ENCODE measurements around the gene IL2RA. TPM values are rescaled to one million over a fixed set of nuclear protein-coding genes. Genes with fewer than 3 reads are reported as not detected.
A peak's percentile ranks its signal among the peaks of the same experiment; 100 is the strongest.
"Not testable (repeated sequence)": the region's sequence is repeated elsewhere in the genome, so short reads cannot be mapped to it uniquely, and the experiment has no call there.

IL2RA gene
- total RNA-seq, 3 donors from 2014 or later (not counting 1 experiment from before 2014, with no cell fraction given): 3.4 to 11.2 (median 3.7) TPM

DNA sequence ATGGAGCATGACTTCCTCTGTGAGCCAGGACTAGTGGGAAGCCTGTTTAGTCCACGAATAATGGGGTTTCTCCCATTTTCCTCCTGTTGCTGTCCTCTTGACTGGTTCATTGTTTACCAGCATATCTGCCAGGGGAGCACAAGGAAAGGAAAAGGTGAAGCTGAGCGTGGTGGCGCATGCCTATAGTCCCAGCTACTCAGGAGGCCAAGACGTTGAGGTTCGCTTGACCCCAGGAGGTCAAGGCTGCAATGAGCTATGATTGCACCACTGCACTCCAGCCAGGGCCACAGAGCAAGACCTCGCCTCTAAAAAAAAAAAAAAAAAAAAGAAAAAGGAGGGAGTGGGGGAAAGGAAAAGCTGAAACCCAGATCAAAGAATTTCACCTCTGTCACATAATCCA lies 5.8 kb upstream of the IL2RA start:
- Mint-ChIP-seq H3K9me3 (no peaks in the 10 kb centered on the region), H3K27ac (no peak overlapping the region), H3K36me3 (no peaks in the 10 kb centered on the region), H3K4me1 (peaks cover 26 to 27% of the 10 kb centered on the region in 2 donors), H3K27me3 (ENCODE audit: low read depth in 2 of 2) (peaks cover 0 to 8% of the 10 kb centered on the region in 2 donors), H3K4me3 (no peak overlapping the region)
- TF ChIP-seq CTCF (IDR thresholded peaks at IDR 0.05): no peak
- ATAC-seq: no peak
- WGBS (ENCODE audit: insufficient coverage): 78% methylated on average over 5 of the region's 6 CpGs
- no peak for DNase-seq
- Histone ChIP-seq H3K4me3 (ENCODE audit: low read length) (no peak overlapping the region), H3K36me3 (ENCODE audit: control insufficient read depth, insufficient read depth, low read length) (no peaks in the 10 kb centered on the region), H3K4me1 (ENCODE audit: control insufficient read depth, insufficient read depth, low read length) (peaks cover 60% of the 10 kb centered on the region), H3K27me3 (ENCODE audit: control insufficient read depth, insufficient read depth, low read length) (no peaks in the 10 kb centered on the region), H3K9me3 (ENCODE audit: control insufficient read depth, insufficient read depth, low read length) (no peaks in the 10 kb centered on the region), H3K27ac (ENCODE audit: low read length) (no peak overlapping the region)
- intact Hi-C loops (cut with micrococcal nuclease): no loop called here

DNA sequence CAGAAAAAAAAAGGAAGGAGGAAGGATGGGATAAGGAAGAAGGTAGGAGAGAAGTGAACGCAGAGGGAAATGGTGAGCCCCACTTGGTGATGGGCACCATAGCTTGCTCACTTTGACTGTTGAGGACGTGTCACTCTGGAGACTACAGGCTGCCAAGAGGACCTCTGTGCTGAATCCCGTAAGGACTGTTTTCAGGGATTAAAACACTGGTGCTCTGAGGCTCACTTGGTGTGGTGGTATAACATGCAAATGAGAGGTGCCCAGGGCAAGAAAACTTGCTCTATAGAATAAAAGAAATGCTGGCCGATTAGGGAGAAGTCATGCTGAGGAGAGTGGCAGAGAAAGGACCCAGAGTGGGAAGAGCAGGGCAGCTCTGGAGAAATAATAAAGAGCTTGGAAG lies 5.3 kb upstream of the IL2RA start:
- no peak for TF ChIP-seq CTCF (IDR thresholded peaks at IDR 0.05)
- Mint-ChIP-seq H3K4me1 (peaks cover 30 to 32% of the 10 kb centered on the region in 2 donors), H3K9me3 (no peaks in the 10 kb centered on the region), H3K27ac (no peak overlapping the region), H3K27me3 (ENCODE audit: low read depth in 2 of 2) (peaks cover 0 to 8% of the 10 kb centered on the region in 2 donors), H3K4me3 (no peak overlapping the region), H3K36me3 (no peaks in the 10 kb centered on the region)
- WGBS (ENCODE audit: insufficient coverage): 91% methylated on average over 4 of the region's 4 CpGs
- Histone ChIP-seq H3K9me3 (ENCODE audit: control insufficient read depth, insufficient read depth, low read length) (no peaks in the 10 kb centered on the region), H3K36me3 (ENCODE audit: control insufficient read depth, insufficient read depth, low read length) (no peaks in the 10 kb centered on the region), H3K4me1 (ENCODE audit: control insufficient read depth, insufficient read depth, low read length) (peaks cover 62% of the 10 kb centered on the region), H3K27ac (ENCODE audit: low read length) (no peak overlapping the region), H3K27me3 (ENCODE audit: control insufficient read depth, insufficient read depth, low read length) (no peaks in the 10 kb centered on the region), H3K4me3 (ENCODE audit: low read length) (no peak overlapping the region)
- intact Hi-C loops (cut with micrococcal nuclease): no loop called here
- DNase-seq (no peak), ATAC-seq (no peak)

- DNase-seq (no peak), ATAC-seq (peak in 2 of 3 donors; percentile 15 to 54)
- Histone ChIP-seq H3K9me3 (ENCODE audit: control insufficient read depth, insufficient read depth, low read length) (no peaks in the 10 kb centered on the region), H3K27me3 (ENCODE audit: control insufficient read depth, insufficient read depth, low read length) (no peaks in the 10 kb centered on the region), H3K36me3 (ENCODE audit: control insufficient read depth, insufficient read depth, low read length) (no peaks in the 10 kb centered on the region), H3K4me3 (ENCODE audit: low read length) (no peak overlapping the region), H3K4me1 (ENCODE audit: control insufficient read depth, insufficient read depth, low read length) (peaks cover 63% of the 10 kb centered on the region), H3K27ac (ENCODE audit: low read length) (no peak overlapping the region)
- H3K9me3 Mint-ChIP-seq: no peaks in the 10 kb centered on the region
- peaks cover 0 to 8% of the 10 kb centered on the region in 2 donors for H3K27me3 Mint-ChIP-seq (ENCODE audit: low read depth in 2 of 2)
- intact Hi-C loops (cut with micrococcal nuclease): no loop called here
- H3K27ac Mint-ChIP-seq: peak overlapping the region; percentile 74
- peak overlapping the region; percentile 49 for H3K4me3 Mint-ChIP-seq
- 33% methylated on average over 4 of the region's 4 CpGs for WGBS (ENCODE audit: insufficient coverage)
- no peak for TF ChIP-seq CTCF (IDR thresholded peaks at IDR 0.05)
- H3K36me3 Mint-ChIP-seq: no peaks in the 10 kb centered on the region
- H3K4me1 Mint-ChIP-seq: peaks cover 36 to 38% of the 10 kb centered on the region in 2 donors
These were observed 3.7 kb upstream of the IL2RA start for GRCh38 chr10:6065835-6066234.

GRCh38 chr10:6065406-6065805 lies 3.2 kb upstream of the IL2RA start:
- Histone ChIP-seq H3K4me3 (ENCODE audit: low read length) (no peak overlapping the region), H3K9me3 (ENCODE audit: control insufficient read depth, insufficient read depth, low read length) (no peaks in the 10 kb centered on the region), H3K36me3 (ENCODE audit: control insufficient read depth, insufficient read depth, low read length) (no peaks in the 10 kb centered on the region), H3K4me1 (ENCODE audit: control insufficient read depth, insufficient read depth, low read length) (peaks cover 63% of the 10 kb centered on the region), H3K27me3 (ENCODE audit: control insufficient read depth, insufficient read depth, low read length) (no peaks in the 10 kb centered on the region), H3K27ac (ENCODE audit: low read length) (no peak overlapping the region)
- intact Hi-C loops (cut with micrococcal nuclease): no loop called here
- ATAC-seq (peak in 2 of 3 donors; percentile 32 to 42), DNase-seq (no peak)
- H3K4me1 Mint-ChIP-seq: peaks cover 36 to 38% of the 10 kb centered on the region in 2 donors
- peaks cover 0 to 8% of the 10 kb centered on the region in 2 donors for H3K27me3 Mint-ChIP-seq (ENCODE audit: low read depth in 2 of 2)
- no peak for TF ChIP-seq CTCF (IDR thresholded peaks at IDR 0.05)
- H3K27ac Mint-ChIP-seq: peak overlapping the region; percentile 74
- peak overlapping the region; percentile 49 for H3K4me3 Mint-ChIP-seq
- WGBS (ENCODE audit: insufficient coverage): 16% methylated on average over 3 of the region's 3 CpGs
- no peaks in the 10 kb centered on the region for H3K9me3 Mint-ChIP-seq
- H3K36me3 Mint-ChIP-seq: no peaks in the 10 kb centered on the region

- intact Hi-C loops (cut with micrococcal nuclease); H3K4me3 ChIP-seq (ENCODE audit: low read length); ATAC-seq; DNase-seq; H3K9me3 Mint-ChIP-seq; H3K27ac ChIP-seq (ENCODE audit: low read length); H3K36me3 Mint-ChIP-seq; H3K9me3 ChIP-seq (ENCODE audit: control insufficient read depth, insufficient read depth, low read length); H3K27me3 ChIP-seq (ENCODE audit: control insufficient read depth, insufficient read depth, low read length); H3K27me3 Mint-ChIP-seq (ENCODE audit: low read depth in 2 of 2); H3K36me3 ChIP-seq (ENCODE audit: control insufficient read depth, insufficient read depth, low read length): not testable (repeated sequence)
- H3K4me1 ChIP-seq (ENCODE audit: control insufficient read depth, insufficient read depth, low read length): peaks cover 64% of the 10 kb centered on the region
- Mint-ChIP-seq H3K4me1 (peaks cover 36 to 38% of the 10 kb centered on the region in 2 donors), H3K27ac (peak overlapping the region; percentile 74), H3K4me3 (peak overlapping the region; percentile 9)
- WGBS (ENCODE audit: insufficient coverage): 100% methylated on average over 2 of the region's 3 CpGs
These were observed 2.6 kb upstream of the IL2RA start for GRCh38 chr10:6064726-6065125.

All from natural killer cell (primary cell).